ENCODE data around the gene TKT.
"Not testable (repeated sequence)": the region's sequence is repeated elsewhere in the genome, so short reads cannot be mapped to it uniquely, and the experiment has no call there.

Gene TKT

DNA sequence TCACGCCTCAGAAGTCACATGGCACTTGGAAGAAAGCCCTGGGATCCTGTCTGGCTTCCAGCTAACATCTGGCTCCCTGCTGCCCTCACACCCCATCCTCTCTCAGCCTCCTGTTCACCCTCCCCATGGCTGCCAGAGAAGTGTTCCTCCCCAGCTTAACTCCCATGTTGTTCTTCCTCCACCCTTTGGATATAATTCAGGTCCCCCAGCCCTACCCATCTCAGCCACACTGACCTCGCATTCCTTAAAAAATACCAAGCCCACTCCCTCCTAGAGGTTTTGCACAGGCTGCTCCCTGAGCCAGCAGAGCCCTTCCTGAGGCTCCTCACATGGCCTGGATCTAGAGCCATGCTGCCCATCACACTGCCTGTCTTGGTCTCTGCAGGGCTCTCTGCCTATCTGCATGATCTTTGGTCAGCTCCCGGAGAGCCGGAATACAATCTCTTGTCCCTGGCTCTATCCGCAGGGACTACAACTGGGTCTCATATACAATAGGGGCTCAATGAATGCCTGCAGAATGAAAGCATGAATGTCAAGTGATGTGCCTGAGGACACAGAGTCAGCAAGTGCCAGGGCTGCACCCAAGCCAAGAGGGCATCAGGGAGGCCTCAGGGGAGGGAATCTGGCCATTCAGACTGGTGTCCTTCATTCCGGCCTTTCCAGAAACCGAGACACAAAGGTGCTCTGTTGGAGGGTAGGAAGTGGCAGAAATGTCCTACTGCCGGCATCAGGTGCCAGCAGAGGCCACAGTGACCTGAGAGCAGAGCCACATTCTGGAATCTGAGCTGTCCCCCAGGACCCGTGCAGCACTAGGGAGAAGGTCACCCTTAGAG lies 3.8 kb upstream of the TKT start:
- no peak for DNase-seq

- DNase-seq: no peak
These were observed 3.0 kb upstream of the TKT start for GRCh38 chr3:53258600-53259426.

DNA sequence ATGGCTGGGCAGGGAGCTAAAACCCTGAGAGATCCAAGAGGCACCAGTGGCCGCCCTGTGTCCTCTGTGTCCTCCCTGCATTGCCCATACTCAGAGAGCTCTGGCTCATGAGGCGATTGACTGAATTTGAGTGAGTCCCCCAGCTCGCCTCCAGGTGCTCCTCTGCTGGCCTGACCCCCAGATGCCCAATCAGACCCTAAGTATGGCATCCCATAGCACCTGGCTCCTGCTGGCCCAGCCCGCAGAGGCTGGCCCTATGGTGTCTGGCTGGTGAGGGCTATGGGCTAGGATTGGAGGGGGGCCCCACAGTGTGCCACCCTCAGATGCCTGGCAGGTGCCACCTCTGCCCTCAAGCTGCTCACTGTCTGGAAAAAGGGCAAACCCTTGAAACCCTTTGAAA lies 1.6 kb upstream of the TKT start:
- no peak for DNase-seq

GRCh38 chr3:53256704-53257055 lies 858 bp upstream of the TKT start:
- no peak for DNase-seq

GRCh38 chr3:53255423-53255774 lies 423 bp downstream of the TKT start:
- DNase-seq: no peak

GRCh38 chr3:53254509-53255422 lies 1.1 kb downstream of the TKT start:
- DNase-seq: peak; percentile 66

GRCh38 chr3:53253707-53254508 lies 1.9 kb downstream of the TKT start:
- no peak for DNase-seq

DNA sequence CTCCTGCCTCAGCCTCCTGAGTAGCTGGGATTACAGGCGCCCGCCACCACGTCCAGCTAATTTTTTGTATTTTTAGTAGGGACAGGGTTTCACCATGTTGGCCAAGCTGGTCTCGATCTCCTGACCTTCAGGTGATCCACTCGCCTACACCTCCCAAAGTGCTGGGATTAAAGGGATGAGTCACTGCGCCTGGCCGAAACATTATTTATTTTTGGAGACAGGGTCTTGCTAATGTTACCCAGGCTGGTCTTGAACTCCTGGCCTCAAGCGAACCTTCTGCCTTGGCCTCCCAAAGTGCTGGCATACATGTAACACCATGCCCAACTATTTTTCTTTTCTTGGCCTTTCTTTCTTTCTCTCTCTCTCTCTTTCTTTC lies 2.9 kb downstream of the TKT start:
- not testable (repeated sequence) for DNase-seq

DNA sequence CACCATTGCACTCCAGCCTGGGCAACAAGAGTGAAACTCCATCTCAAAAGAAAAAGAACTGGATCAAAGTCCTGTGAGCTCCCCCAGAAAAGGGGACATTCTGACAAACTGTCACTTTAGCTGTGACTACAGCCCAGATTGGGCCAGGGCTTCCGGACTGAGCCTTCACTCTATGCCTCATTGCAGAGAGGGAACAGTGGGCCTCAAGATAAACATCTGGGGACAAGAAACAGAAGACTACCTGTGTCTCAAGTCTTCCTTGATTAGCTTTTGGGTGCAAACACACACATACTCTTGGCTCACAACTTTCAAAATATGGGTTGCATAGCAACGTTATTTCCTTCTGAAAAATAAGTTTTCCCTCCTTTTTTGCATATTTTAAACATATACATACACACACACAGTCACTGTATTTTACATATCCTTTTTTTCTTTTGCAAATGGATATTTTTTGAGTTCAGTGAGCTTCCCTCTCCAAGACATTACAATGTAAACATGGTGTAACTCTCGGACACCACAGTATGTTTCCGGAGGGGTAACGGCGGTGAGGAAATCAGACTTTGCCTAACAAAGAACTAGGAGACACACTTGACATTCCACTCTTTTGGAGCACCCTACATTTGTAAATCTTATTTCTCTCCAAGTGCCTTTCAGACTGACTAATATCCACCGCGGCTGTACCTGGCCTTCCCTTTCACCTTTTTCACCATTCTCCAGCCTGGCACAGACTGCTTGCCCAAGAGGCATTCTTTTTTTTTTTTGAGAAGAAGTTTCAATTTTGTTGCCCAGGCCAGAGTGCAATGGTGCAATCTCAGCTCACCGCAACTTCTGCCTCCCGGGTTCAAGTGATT lies 3.5 kb downstream of the TKT start:
- no peak for DNase-seq

- DNase-seq: no peak
These were observed 4.8 kb downstream of the TKT start for GRCh38 chr3:53250881-53251605.

- DNase-seq: no peak
These were observed 5.4 kb downstream of the TKT start for GRCh38 chr3:53250453-53250852.

DNA sequence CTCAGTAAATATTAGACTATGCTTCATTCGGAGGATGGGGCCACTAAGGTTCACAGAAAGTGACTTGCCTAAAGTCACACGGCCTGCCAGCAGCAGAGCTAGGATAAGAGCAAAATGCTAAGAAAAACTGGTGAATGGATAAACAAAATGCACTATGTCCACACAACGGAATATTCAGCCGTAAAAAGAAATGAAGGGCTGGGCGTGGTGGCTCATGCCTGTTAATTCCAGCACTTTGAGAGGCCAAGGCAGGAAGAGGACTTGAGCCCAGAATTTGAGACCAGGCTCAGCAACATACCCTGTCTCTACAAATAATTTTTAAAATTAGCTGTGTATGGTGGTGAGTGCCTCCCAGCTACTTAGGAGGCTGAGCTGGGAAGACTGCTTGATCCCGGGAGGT lies 7.7 kb downstream of the TKT start:
- no peak for DNase-seq

GRCh38 chr3:53247619-53248018 lies 8.2 kb downstream of the TKT start:
- no peak for DNase-seq

DNA sequence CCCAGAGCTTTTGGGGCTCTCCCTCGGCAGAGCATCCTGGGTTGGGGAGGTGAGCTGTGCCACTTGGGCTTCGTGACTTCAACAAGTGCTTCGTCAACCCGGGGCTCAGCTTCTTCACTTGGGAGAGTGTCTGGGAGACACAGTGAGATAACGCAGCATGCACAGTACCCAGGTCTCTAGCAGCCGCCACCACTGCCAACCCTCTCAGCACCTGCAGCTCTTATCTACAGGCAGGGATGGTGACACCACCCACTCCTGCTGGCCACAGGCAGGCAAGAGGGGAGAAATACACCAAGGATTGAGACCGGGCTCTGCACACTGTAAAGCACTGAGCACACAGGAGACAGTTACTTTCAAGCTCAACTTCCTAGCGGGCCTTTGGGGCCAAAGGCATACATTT lies 11.6 kb downstream of the TKT start:
- DNase-seq: no peak

DNA sequence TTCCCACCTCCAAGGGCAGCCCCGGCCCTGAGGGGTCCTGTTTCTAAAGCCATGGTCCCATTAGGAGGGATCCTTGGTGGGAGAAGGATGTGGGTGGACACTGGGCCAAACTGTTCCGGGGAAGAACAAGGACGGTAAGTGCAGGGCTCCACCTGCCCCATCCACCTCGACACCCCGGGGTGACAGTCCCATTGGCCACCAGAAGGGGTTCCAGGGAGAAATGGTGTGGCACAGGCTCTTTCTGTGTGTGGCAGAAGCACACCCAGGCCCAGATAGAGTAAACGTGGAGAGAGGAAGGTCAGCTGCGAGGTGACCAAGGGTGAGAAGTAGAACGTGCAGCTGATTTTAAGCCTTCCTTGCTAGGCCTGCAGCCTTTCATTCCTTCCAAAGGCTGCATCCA lies 12.0 kb downstream of the TKT start:
- DNase-seq: no peak

- no peak for DNase-seq
These were observed 12.7 kb downstream of the TKT start for GRCh38 chr3:53243165-53243564.

GRCh38 chr3:53242642-53243041 lies 13.2 kb downstream of the TKT start:
- DNase-seq: no peak

DNA sequence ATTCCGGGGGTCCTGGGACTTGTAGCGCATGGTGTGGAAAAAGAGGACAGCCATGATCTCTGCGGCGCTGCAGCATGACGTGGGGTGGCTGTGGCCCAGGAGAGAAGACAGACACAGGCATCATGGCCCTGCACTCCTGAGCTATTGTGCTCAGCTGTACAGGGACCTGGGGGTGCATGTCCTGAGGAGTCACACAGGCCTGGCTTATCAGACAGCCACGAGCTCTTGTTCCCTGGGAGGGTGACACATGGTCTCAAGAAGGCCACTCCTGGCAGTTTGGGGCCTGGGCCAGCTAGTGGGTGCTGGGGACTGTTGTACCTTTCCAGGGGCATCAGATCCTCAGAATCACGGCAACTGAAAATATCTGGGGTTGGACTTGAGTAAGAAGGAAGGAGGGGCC lies 13.7 kb downstream of the TKT start:
- no peak for DNase-seq

- no peak for DNase-seq
These were observed 14.5 kb downstream of the TKT start for GRCh38 chr3:53240989-53241972.

DNA sequence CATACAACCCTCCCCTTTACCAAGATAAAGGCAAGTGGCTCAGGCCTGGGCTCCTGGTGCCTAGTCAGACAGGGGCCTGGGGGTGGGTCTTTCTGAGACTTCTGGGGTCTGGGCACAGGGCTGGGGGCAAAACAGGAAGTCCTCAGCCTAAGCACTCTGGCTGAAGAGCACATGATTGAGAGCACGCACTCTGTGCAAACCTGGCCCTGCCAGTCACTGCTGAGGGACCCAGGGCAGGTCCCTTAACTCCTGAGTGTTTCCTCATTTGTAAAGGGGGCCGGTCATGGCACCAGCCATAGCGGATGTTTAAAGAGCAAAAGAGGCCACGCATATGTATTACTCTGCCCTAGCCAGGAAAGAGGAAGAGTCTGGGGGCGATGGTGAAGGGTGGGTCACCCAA lies 16.0 kb downstream of the TKT start:
- DNase-seq: no peak

Measured in right forelimb (tissue), 1 donor.